ENCODE measurements around the gene SORCS2. TPM values are rescaled to one million over a fixed set of nuclear protein-coding genes. Genes with fewer than 3 reads are reported as not detected.

SORCS2 gene
- total and polyA plus RNA-seq, 2 experiments from 2014 or later, result 0.38 to 1.4 TPM

- Histone ChIP-seq H2AFZ (no peak overlapping the region), H3K4me3 (no peak overlapping the region)
Observed at GRCh38 chr4:7591409-7592053, 399.2 kb downstream of the SORCS2 start.

GRCh38 chr4:7593646-7594412 lies 401.5 kb downstream of the SORCS2 start:
- in situ Hi-C loops (cut with MboI), result no loop called here
- 56 to 59% methylated on average over 18 to 21 of the region's 21 CpGs for WGBS, 2 experiments (ENCODE audit: low coverage in 1 of 2, low lambda C conversion rate in 2 of 2, missing lambda C conversion rate in 2 of 2)

More at GRCh38 chr4:7591409-7592053, 399.2 kb downstream of the SORCS2 start:
- Histone ChIP-seq H3K79me2 (ENCODE audit: insufficient read depth) (no peaks in the 10 kb centered on the region), H3K9me2 (ENCODE audit: insufficient read depth) (no peaks in the 10 kb centered on the region), H3K9ac (no peak overlapping the region), H3K4me2 (ENCODE audit: unreplicated experiment) (no peak overlapping the region), H3K27ac (no peak overlapping the region), H3K27me3 (replicated peaks; ENCODE audit: insufficient read depth) (peaks cover 3% of the 10 kb centered on the region; the same call in 1 of the 2 replicates), H3K9me3 (ENCODE audit: low read depth) (no peaks in the 10 kb centered on the region), H3F3A (ENCODE audit: insufficient read depth) (no peaks in the 10 kb centered on the region), H3K4me1 (ENCODE audit: insufficient read depth) (no peaks in the 10 kb centered on the region), H3K36me3 (ENCODE audit: low read depth) (no peaks in the 10 kb centered on the region), H4K20me1 (ENCODE audit: insufficient read depth) (no peaks in the 10 kb centered on the region)
- no peak for DNase-seq
- in situ Hi-C loops (cut with MboI), result no loop called here
- TF ChIP-seq EZH2 (IDR thresholded peaks at IDR 0.05; ENCODE audit: insufficient read depth, poor library complexity, severe bottlenecking) (no peak), EZH2phosphoT487 (IDR thresholded peaks at IDR 0.05; ENCODE audit: insufficient read depth, low read depth) (no peak)
- WGBS, 2 experiments (ENCODE audit: low coverage in 1 of 2, low lambda C conversion rate in 2 of 2, missing lambda C conversion rate in 2 of 2), result 67 to 71% methylated on average over 28 of the region's 28 CpGs

GRCh38 chr4:7595934-7596461 lies 403.7 kb downstream of the SORCS2 start:
- H3K27ac ChIP-seq, result no peak overlapping the region
- H3K27me3 ChIP-seq (replicated peaks; ENCODE audit: insufficient read depth), result peaks cover 9% of the 10 kb centered on the region; the same call in 1 of the 2 replicates
- H3K4me2 ChIP-seq (ENCODE audit: unreplicated experiment), result no peak overlapping the region
- no peaks in the 10 kb centered on the region for H3K79me2 ChIP-seq (ENCODE audit: insufficient read depth)
- TF ChIP-seq EZH2phosphoT487 (IDR thresholded peaks at IDR 0.05; ENCODE audit: insufficient read depth, low read depth) (no peak), EZH2 (IDR thresholded peaks at IDR 0.05; ENCODE audit: insufficient read depth, poor library complexity, severe bottlenecking) (no peak)
- H3K4me3 ChIP-seq, result no peak overlapping the region
- in situ Hi-C loops (cut with MboI), result no loop called here
- no peaks in the 10 kb centered on the region for H3F3A ChIP-seq (ENCODE audit: insufficient read depth)
- no peaks in the 10 kb centered on the region for H3K36me3 ChIP-seq (ENCODE audit: low read depth)
- no peak for DNase-seq
- H2AFZ ChIP-seq, result no peak overlapping the region
- no peak overlapping the region for H3K9ac ChIP-seq
- H3K9me3 ChIP-seq (ENCODE audit: low read depth), result no peaks in the 10 kb centered on the region
- no peaks in the 10 kb centered on the region for H3K4me1 ChIP-seq (ENCODE audit: insufficient read depth)
- WGBS, 2 experiments (ENCODE audit: low coverage in 1 of 2, low lambda C conversion rate in 2 of 2, missing lambda C conversion rate in 2 of 2), result 63% methylated on average over 11 of the region's 11 CpGs
- no peaks in the 10 kb centered on the region for H4K20me1 ChIP-seq (ENCODE audit: insufficient read depth)
- no peaks in the 10 kb centered on the region for H3K9me2 ChIP-seq (ENCODE audit: insufficient read depth)

More at GRCh38 chr4:7593646-7594412, 401.5 kb downstream of the SORCS2 start:
- H3K27ac ChIP-seq, result no peak overlapping the region
- H2AFZ ChIP-seq, result no peak overlapping the region
- no peaks in the 10 kb centered on the region for H3K9me2 ChIP-seq (ENCODE audit: insufficient read depth)
- H3K9ac ChIP-seq, result no peak overlapping the region
- no peaks in the 10 kb centered on the region for H3K79me2 ChIP-seq (ENCODE audit: insufficient read depth)
- no peaks in the 10 kb centered on the region for H3K4me1 ChIP-seq (ENCODE audit: insufficient read depth)
- H3K9me3 ChIP-seq (ENCODE audit: low read depth), result no peaks in the 10 kb centered on the region
- no peak overlapping the region for H3K4me3 ChIP-seq
- no peak overlapping the region for H3K4me2 ChIP-seq (ENCODE audit: unreplicated experiment)
- no peaks in the 10 kb centered on the region for H3F3A ChIP-seq (ENCODE audit: insufficient read depth)
- TF ChIP-seq EZH2 (IDR thresholded peaks at IDR 0.05; ENCODE audit: insufficient read depth, poor library complexity, severe bottlenecking) (no peak), EZH2phosphoT487 (IDR thresholded peaks at IDR 0.05; ENCODE audit: insufficient read depth, low read depth) (no peak)
- no peak for DNase-seq
- peaks cover 5% of the 10 kb centered on the region; the same call in 1 of the 2 replicates for H3K27me3 ChIP-seq (replicated peaks; ENCODE audit: insufficient read depth)
- H3K36me3 ChIP-seq (ENCODE audit: low read depth), result no peaks in the 10 kb centered on the region
- no peaks in the 10 kb centered on the region for H4K20me1 ChIP-seq (ENCODE audit: insufficient read depth)

- no peak for TF ChIP-seq EZH2 (IDR thresholded peaks at IDR 0.05; ENCODE audit: insufficient read depth, poor library complexity, severe bottlenecking)
- TF ChIP-seq EZH2phosphoT487 (IDR thresholded peaks at IDR 0.05; ENCODE audit: insufficient read depth, low read depth), result no peak
- Histone ChIP-seq H3K36me3 (ENCODE audit: low read depth) (no peaks in the 10 kb centered on the region), H3K4me1 (ENCODE audit: insufficient read depth) (no peaks in the 10 kb centered on the region), H3K9ac (no peak overlapping the region), H3K79me2 (ENCODE audit: insufficient read depth) (no peaks in the 10 kb centered on the region), H2AFZ (no peak overlapping the region), H3K27me3 (replicated peaks; ENCODE audit: insufficient read depth) (peaks cover 10% of the 10 kb centered on the region; the same call in 1 of the 2 replicates), H3F3A (ENCODE audit: insufficient read depth) (no peaks in the 10 kb centered on the region), H4K20me1 (ENCODE audit: insufficient read depth) (no peaks in the 10 kb centered on the region), H3K9me2 (ENCODE audit: insufficient read depth) (no peaks in the 10 kb centered on the region), H3K9me3 (ENCODE audit: low read depth) (no peaks in the 10 kb centered on the region), H3K4me3 (no peak overlapping the region), H3K4me2 (ENCODE audit: unreplicated experiment) (no peak overlapping the region), H3K27ac (no peak overlapping the region)
- in situ Hi-C loops (cut with MboI), result no loop called here
- WGBS, 2 experiments (ENCODE audit: low coverage in 1 of 2, low lambda C conversion rate in 2 of 2, missing lambda C conversion rate in 2 of 2), result 73 to 74% methylated on average over 5 to 9 of the region's 9 CpGs
- no peak for DNase-seq
Observed at GRCh38 chr4:7596918-7597606, 404.7 kb downstream of the SORCS2 start.

Data from GM23248 (cell line).